ENCODE results near the gene ZNF536.

Gene ZNF536

DNA sequence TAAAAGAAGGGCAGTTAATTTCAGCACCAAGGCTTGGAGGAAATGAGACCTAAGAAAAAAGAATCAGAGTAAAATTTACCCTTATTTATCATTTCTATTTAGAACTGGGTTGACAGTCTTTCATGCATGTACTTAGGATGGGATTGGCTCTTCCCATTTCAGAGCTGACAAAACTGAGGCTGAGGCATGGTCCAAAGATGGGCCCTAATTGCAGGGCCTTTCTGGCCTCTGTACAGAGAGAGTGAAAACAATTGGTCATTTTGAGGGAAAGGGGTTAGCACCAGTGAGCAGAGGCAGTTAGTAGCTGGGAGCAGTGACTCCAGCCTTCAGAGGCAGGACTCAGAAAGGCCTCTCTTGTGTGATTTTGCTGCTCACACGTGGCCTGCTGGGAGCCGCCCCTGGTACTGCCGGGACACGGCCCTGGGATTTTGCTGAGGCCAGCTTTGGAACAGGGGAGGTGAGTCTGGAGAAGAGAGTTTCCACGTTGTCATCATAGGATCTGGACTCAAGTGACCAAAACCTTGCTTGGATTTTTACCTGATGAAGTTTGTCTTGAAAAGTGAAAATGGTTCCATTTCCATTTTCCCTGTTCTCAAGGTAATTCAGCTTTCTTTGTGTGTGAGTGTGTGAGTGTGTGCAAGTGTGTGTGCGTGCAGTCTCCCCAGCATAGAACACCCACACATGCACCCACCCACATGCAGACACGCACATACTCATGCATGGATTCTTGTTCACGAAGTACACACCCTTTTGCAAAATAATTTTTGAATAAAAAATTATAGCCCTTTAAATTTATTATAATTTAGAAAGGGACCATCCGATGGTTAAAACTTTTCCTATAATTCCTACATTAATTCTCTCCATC lies at the start of gene ZNF536:
Gene ZNF536 (plus strand): TSS at position 425 of the 865 bp plus-strand sequence. CDS start 71,179 bp downstream, outside the sequence.
- TF ChIP-seq, protein P1, sequence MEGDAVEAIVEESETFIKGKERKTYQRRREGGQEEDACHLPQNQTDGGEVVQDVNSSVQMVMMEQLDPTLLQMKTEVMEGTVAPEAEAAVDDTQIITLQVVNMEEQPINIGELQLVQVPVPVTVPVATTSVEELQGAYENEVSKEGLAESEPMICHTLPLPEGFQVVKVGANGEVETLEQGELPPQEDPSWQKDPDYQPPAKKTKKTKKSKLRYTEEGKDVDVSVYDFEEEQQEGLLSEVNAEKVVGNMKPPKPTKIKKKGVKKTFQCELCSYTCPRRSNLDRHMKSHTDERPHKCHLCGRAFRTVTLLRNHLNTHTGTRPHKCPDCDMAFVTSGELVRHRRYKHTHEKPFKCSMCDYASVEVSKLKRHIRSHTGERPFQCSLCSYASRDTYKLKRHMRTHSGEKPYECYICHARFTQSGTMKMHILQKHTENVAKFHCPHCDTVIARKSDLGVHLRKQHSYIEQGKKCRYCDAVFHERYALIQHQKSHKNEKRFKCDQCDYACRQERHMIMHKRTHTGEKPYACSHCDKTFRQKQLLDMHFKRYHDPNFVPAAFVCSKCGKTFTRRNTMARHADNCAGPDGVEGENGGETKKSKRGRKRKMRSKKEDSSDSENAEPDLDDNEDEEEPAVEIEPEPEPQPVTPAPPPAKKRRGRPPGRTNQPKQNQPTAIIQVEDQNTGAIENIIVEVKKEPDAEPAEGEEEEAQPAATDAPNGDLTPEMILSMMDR (IDR thresholded peaks at IDR 0.05), result no peak
- H3K27me3 ChIP-seq, result peaks cover 0 to 42% of the 10 kb centered on the region in 2 donors
- DNase-seq, result no peak
- H3K4me1 ChIP-seq, result no peaks in the 10 kb centered on the region
- intact Hi-C loops (cut with DNase I; ENCODE audit: low total_unique reads), result no loop called here
- H3K9me3 ChIP-seq, result no peaks in the 10 kb centered on the region
- no peak within 1 kb of the TSS for H3K4me3 ChIP-seq
- no peaks in the 10 kb centered on the region for H3K36me3 ChIP-seq
- H3K27ac ChIP-seq, result no peak within 1 kb of the TSS

DNA sequence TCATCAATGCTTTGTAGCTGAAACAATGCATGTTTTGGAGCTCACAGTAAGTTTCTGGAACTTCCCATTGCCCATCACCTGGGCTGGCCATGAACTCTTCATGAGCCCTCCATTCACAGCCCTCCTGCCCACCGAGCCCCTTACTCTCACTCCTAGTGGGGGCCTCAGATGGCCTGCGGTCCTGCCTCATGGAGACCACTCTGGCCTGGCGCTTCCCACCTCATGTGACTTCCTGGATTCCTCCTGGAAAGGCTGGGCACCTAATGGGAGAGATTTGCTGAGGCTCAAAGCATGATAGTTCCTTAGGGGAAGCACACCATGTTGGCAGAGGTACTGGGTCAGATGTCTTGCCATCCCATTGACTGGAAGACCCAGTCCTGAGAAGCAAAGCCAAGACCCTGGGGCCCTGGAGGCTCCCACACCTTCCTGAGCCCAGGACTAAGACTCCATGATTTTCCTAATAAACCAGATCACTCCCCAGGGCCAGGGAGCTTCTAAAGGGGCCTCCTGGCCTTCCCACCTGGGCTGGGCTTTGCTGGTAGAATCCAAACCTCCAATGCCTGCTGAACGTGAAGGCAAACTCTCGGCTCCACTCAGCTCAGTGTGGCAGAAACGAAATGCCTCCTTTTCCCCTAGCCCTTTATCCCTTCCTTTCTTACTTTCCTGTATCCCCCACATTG lies 49.4 kb upstream of the ZNF536 start:
- intact Hi-C loops (cut with DNase I; ENCODE audit: low total_unique reads), result no loop called here
- no peak for DNase-seq

DNA sequence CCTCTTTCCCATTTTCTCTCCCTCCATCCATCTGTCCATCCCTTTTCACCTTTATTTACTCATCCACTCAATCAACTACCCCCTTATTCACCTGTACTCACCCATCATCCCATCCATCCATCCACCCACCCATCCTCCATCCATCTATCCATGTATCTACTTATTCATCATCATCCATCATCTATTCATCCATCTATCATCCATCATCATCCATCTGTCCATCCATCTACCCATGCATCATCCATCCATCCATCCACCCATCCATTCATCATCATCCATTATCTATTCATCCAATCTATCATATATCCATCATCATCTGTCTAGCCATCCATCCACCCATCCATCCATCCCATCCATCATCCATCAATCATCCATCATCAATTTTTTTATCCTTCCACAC lies 48.3 kb upstream of the ZNF536 start:
- Histone ChIP-seq H3K4me3 (no peak overlapping the region), H3K9me3 (no peaks in the 10 kb centered on the region), H3K36me3 (no peaks in the 10 kb centered on the region), H3K4me1 (no peaks in the 10 kb centered on the region), H3K27ac (no peak overlapping the region), H3K27me3 (no peaks in the 10 kb centered on the region)
- intact Hi-C loops (cut with DNase I; ENCODE audit: low total_unique reads), result no loop called here
- DNase-seq, result no peak
- TF ChIP-seq, protein P1 (IDR thresholded peaks at IDR 0.05), result no peak

More for the DNA sequence above, 49.4 kb upstream of the ZNF536 start:
- H3K27me3 ChIP-seq, result no peaks in the 10 kb centered on the region
- TF ChIP-seq, protein P1 (IDR thresholded peaks at IDR 0.05), result no peak
- no peaks in the 10 kb centered on the region for H3K36me3 ChIP-seq
- H3K9me3 ChIP-seq, result no peaks in the 10 kb centered on the region
- no peak overlapping the region for H3K27ac ChIP-seq
- H3K4me1 ChIP-seq, result no peaks in the 10 kb centered on the region
- no peak overlapping the region for H3K4me3 ChIP-seq

DNA sequence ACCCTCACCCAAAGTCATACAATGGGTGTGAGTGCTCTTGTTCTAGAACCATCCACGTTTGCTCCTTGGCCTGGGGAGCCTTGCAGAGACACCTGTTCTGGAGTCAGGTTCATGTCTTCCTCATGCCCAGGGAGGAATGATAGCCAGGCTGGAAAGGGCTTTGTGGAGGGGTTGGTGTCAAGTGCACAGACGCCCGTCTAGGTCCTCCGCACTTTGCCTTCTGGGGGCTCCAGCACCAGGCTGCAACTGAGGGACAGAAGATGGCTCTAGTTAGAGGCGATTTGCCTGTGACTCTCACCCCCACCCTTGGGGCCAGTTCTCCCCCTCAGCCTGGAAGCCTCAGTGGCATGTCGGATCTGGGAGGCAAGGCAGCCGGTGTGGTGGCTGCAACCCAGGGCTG lies 47.2 kb upstream of the ZNF536 start:
- no peak for DNase-seq
- H3K27ac ChIP-seq, result no peak overlapping the region
- H3K4me3 ChIP-seq, result no peak overlapping the region
- H3K9me3 ChIP-seq, result no peaks in the 10 kb centered on the region
- TF ChIP-seq, protein P1 (IDR thresholded peaks at IDR 0.05), result no peak
- H3K4me1 ChIP-seq, result no peaks in the 10 kb centered on the region
- no peaks in the 10 kb centered on the region for H3K27me3 ChIP-seq
- no peaks in the 10 kb centered on the region for H3K36me3 ChIP-seq
- intact Hi-C loops (cut with DNase I; ENCODE audit: low total_unique reads), result no loop called here

DNA sequence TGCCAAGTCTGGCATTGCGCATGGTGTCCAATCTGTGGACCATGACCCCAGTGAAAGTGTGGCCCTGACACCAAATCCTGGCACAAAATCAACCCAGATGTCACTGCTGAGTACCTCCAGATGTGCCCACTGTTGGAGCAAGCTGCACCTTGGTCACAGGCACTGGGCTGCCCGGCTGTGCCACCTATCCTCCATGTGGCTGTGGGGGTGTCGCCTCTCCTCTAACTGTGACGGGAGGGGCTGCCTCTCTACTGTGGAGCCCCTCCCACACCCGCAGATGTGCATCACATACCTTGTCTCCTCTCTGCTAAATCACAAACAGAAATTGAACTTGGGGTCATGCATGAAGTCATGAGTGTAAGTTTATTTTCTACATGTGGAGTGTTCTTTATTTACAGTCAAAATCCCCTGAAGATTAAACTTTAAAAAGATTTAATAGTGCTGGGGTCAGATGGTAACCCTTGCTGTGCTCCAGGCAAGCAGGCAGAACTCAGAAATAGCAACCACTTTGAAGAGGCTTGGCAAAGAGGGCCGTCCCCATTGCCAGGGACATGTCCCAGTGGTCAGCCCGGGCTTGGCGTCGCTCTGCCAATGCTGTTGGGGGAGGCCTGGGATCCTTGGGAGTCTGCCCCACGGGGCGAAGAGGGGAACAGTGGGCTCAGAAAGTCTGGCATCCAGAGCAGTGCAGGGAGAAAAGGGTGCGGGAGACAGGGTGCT lies 46.4 kb upstream of the ZNF536 start:
- Histone ChIP-seq H3K4me3 (no peak overlapping the region), H3K27ac (no peak overlapping the region), H3K4me1 (no peaks in the 10 kb centered on the region), H3K36me3 (no peaks in the 10 kb centered on the region), H3K27me3 (no peaks in the 10 kb centered on the region), H3K9me3 (no peaks in the 10 kb centered on the region)
- TF ChIP-seq, protein P1 (IDR thresholded peaks at IDR 0.05), result no peak
- no peak for DNase-seq
- intact Hi-C loops (cut with DNase I; ENCODE audit: low total_unique reads), result no loop called here

Data from tibial artery (tissue), 4 donors.